H9 (cell line): Measurements from ENCODE around the gene ADAMTSL3. TPM values are rescaled to one million over a fixed set of nuclear protein-coding genes. Genes with fewer than 3 reads are reported as not detected.

Experiments
- DNase-seq: peaks from one replicate; pipeline ENCODE4 v3.0.0-alpha.2; 2017
- H2AFZ ChIP-seq: one replicate; pipeline ENCODE4 v1.6.1; 2013; ENCODE audit warnings: mild to moderate bottlenecking, low read length, control low read depth, moderate library complexity
- H2AK5ac ChIP-seq: 2 replicates; pipeline ENCODE4 v1.6.1; 2013; ENCODE audit warnings: low read length, control low read depth, mixed read lengths; ENCODE audit not compliant: insufficient read length
- H2BK120ac ChIP-seq: one replicate; pipeline ENCODE4 v1.6.1; 2013; ENCODE audit warnings: low read depth, mild to moderate bottlenecking, low read length, control low read depth, inconsistent platforms; ENCODE audit not compliant: poor library complexity, severe bottlenecking
- H2BK12ac ChIP-seq: 2 replicates; pipeline ENCODE4 v1.6.1; 2013; ENCODE audit warnings: low read length, control low read depth, mixed read lengths, low read depth; ENCODE audit not compliant: insufficient read length
- H2BK15ac ChIP-seq: 2 replicates; pipeline ENCODE4 v1.6.1; 2013; ENCODE audit warnings: low read depth, low read length, control low read depth
- H2BK20ac ChIP-seq: one replicate; pipeline ENCODE4 v1.6.1; 2013; ENCODE audit warnings: low read depth, mild to moderate bottlenecking, low read length, control low read depth, inconsistent platforms; ENCODE audit not compliant: poor library complexity, severe bottlenecking
- H2BK5ac ChIP-seq: 2 replicates; pipeline ENCODE4 v1.6.1; 2013; ENCODE audit warnings: low read length, control low read depth, mixed read lengths; ENCODE audit not compliant: insufficient read length
- H3K14ac ChIP-seq: 2 replicates; pipeline ENCODE4 v1.6.1; 2013; ENCODE audit warnings: low read length, control low read depth; ENCODE audit not compliant: insufficient read depth
- H3K18ac ChIP-seq: 2 replicates; pipeline ENCODE4 v1.6.1; 2013; ENCODE audit warnings: low read depth, mild to moderate bottlenecking, mixed read lengths, low read length, control low read depth; ENCODE audit not compliant: insufficient read length
- H3K23ac ChIP-seq: 2 replicates; pipeline ENCODE4 v1.6.1; 2013; ENCODE audit warnings: low read length, control low read depth, mixed read lengths, low read depth; ENCODE audit not compliant: insufficient read length
- H3K23me2 ChIP-seq: 2 replicates; pipeline ENCODE4 v1.6.1; 2013; ENCODE audit warnings: low read depth, mild to moderate bottlenecking, mixed read lengths, low read length, control low read depth; ENCODE audit not compliant: insufficient read length, poor library complexity, severe bottlenecking
- H3K27ac ChIP-seq: 2 replicates; pipeline ENCODE4 v1.5.1; 2013; ENCODE audit warnings: low read length, control low read depth, mixed read lengths, low read depth; ENCODE audit not compliant: insufficient read length
- H3K27me3 ChIP-seq: 2 replicates; pipeline ENCODE4 v1.6.1; 2013; ENCODE audit warnings: low read length, control low read depth, inconsistent platforms; ENCODE audit not compliant: insufficient read depth
- H3K4ac ChIP-seq: 2 replicates; pipeline ENCODE4 v1.6.1; 2013; ENCODE audit warnings: low read depth, mild to moderate bottlenecking, control low read depth, inconsistent platforms, low read length, moderate library complexity
- H3K4me1 ChIP-seq: 2 replicates; pipeline ENCODE4 v1.6.1; 2013; ENCODE audit warnings: low read length, control low read depth, inconsistent platforms; ENCODE audit not compliant: insufficient read depth
- H3K4me2 ChIP-seq: 2 replicates; pipeline ENCODE4 v1.6.1; 2013; ENCODE audit warnings: low read length, control low read depth, mixed read lengths; ENCODE audit not compliant: insufficient read length, insufficient read depth
- H3K56ac ChIP-seq: 2 replicates; pipeline ENCODE4 v1.6.1; 2013; ENCODE audit warnings: low read depth, mild to moderate bottlenecking, mixed read lengths, low read length, control low read depth; ENCODE audit not compliant: insufficient read length
- H3K79me1 ChIP-seq: 2 replicates; pipeline ENCODE4 v1.6.1; 2013; ENCODE audit warnings: low read depth, mild to moderate bottlenecking, moderate library complexity, low read length, control low read depth, inconsistent platforms; ENCODE audit not compliant: insufficient read depth, poor library complexity, severe bottlenecking
- H3K79me2 ChIP-seq: 2 replicates; pipeline ENCODE4 v1.6.1; 2013; ENCODE audit warnings: low read length, control low read depth, inconsistent platforms; ENCODE audit not compliant: insufficient read depth
- H3K9ac ChIP-seq: 2 replicates; pipeline ENCODE4 v1.6.1; 2013; ENCODE audit warnings: low read length, control low read depth, mixed read lengths; ENCODE audit not compliant: insufficient read length; ENCODE audit errors: extremely low read depth
- H3K9me3 ChIP-seq: one replicate; pipeline ENCODE4 v1.6.1; 2013; ENCODE audit warnings: low read depth, low read length, inconsistent platforms; ENCODE audit not compliant: control insufficient read depth
- H3T11ph ChIP-seq: one replicate; pipeline ENCODE4 v1.6.1; 2013; ENCODE audit warnings: mild to moderate bottlenecking, low read length, control low read depth, inconsistent platforms
- H4K20me1 ChIP-seq: one replicate; pipeline ENCODE4 v1.6.1; 2013; ENCODE audit not compliant: control insufficient read depth, insufficient read length, insufficient read depth
- H4K5ac ChIP-seq: 2 replicates; pipeline ENCODE4 v1.6.1; 2013; ENCODE audit warnings: low read depth, mild to moderate bottlenecking, mixed read lengths, low read length, control low read depth; ENCODE audit not compliant: insufficient read length
- H4K8ac ChIP-seq: replicated peaks from 2 replicates; pipeline ENCODE4 v1.6.1; 2013; ENCODE audit warnings: low read length, control low read depth, mixed read lengths, low read depth; ENCODE audit not compliant: insufficient read length
- H4K91ac ChIP-seq: 2 replicates; pipeline ENCODE4 v1.6.1; 2013; ENCODE audit warnings: low read depth, mild to moderate bottlenecking, moderate library complexity, mixed read lengths, low read length, control low read depth; ENCODE audit not compliant: insufficient read length
- H3K27ac Mint-ChIP-seq, 3 experiments: 2 replicates in 2 of 3; 3 replicates in 1 of 3; pipeline ENCODE4 v1.8.0; 2020 to 2021; ENCODE audit warnings: mixed read lengths in 3 of 3, mild to moderate bottlenecking in 1 of 3, moderate library complexity in 1 of 3
- H3K27me3 Mint-ChIP-seq: 2 replicates; pipeline ENCODE4 v1.8.0; 2021; ENCODE audit warnings: low read depth, mild to moderate bottlenecking, moderate library complexity, mixed read lengths
- H3K36me3 Mint-ChIP-seq, 3 experiments: 2 replicates in 2 of 3; 3 replicates in 1 of 3; pipeline ENCODE4 v1.8.0; 2020 to 2021; ENCODE audit warnings: low read depth in 3 of 3, mixed read lengths in 3 of 3; ENCODE audit not compliant: insufficient read depth in 1 of 3
- H3K4me1 Mint-ChIP-seq, 2 experiments: 2 replicates each; pipeline ENCODE4 v1.8.0; 2020; ENCODE audit warnings: mixed read lengths in 2 of 2
- H3K4me3 Mint-ChIP-seq, 2 experiments: 2 replicates in 1 of 2; 3 replicates in 1 of 2; pipeline ENCODE4 v1.8.0; 2020 to 2021; ENCODE audit warnings: mild to moderate bottlenecking in 2 of 2, mixed read lengths in 2 of 2, moderate library complexity in 1 of 2
- H3K9me3 Mint-ChIP-seq, 2 experiments: 2 replicates in 1 of 2; 3 replicates in 1 of 2; pipeline ENCODE4 v1.8.0; 2020; ENCODE audit warnings: mild to moderate bottlenecking in 2 of 2, mixed read lengths in 2 of 2, moderate library complexity in 1 of 2
- WGBS: extraction: QIAGEN DNeasy Blood & Tissue Kit; methylation state at CpG from one replicate; pipeline ENCODE4 v1.1.7; 2013; ENCODE audit warnings: missing lambda C conversion rate, low lambda C conversion rate, mixed read lengths; ENCODE audit not compliant: insufficient read length; ENCODE audit errors: extremely low coverage; 5-methylcytosine and 5-hydroxymethylcytosine counted together
- total RNA-seq: library from RNA; stranded (reverse); gene quantifications from 2 replicates; pipeline ENCODE4 v1.2.1, GENCODE V29; 2021
- TF ChIP-seq, protein P1 (sequence below): fragments of 200-600 bp; sonication (generic); conservative IDR thresholded peaks from 3 replicates; pipeline ENCODE4 v1.8.0; 2021; ENCODE audit warnings: antibody characterized with exemption, mild to moderate bottlenecking

The ADAMTSL3 gene
- total RNA-seq, 1 experiment from 2014 or later = 0.39 TPM

- no peak overlapping the region for H3T11ph ChIP-seq
- H3K79me1 ChIP-seq = no peaks in the 10 kb centered on the region
- H3K27me3 ChIP-seq = no peaks in the 10 kb centered on the region
- no peaks in the 10 kb centered on the region for H3K23me2 ChIP-seq
- no peak overlapping the region for H3K23ac ChIP-seq
- Mint-ChIP-seq H3K36me3 (no peaks in the 10 kb centered on the region; a peak in 1 of 7 replicates), H3K4me1 (peaks cover 17 to 20% of the 10 kb centered on the region in 2 experiments), H3K27ac (no peak overlapping the region), H3K9me3 (no peaks in the 10 kb centered on the region; a peak in 2 of 5 replicates), H3K4me3 (no peak overlapping the region), H3K27me3 (no peaks in the 10 kb centered on the region; the same call in 1 of the 2 replicates)
- no peak overlapping the region for H2AK5ac ChIP-seq
- no peak overlapping the region for H3K9ac ChIP-seq
- no peaks in the 10 kb centered on the region for H3K4me1 ChIP-seq
- H2BK15ac ChIP-seq = no peak overlapping the region
- no peak overlapping the region for H4K5ac ChIP-seq
- H4K8ac ChIP-seq = no peak overlapping the region
- H2BK20ac ChIP-seq = no peak overlapping the region
- no peak for DNase-seq
- H2BK12ac ChIP-seq = no peak overlapping the region
- H3K4ac ChIP-seq = no peak overlapping the region
- no peak overlapping the region for H4K91ac ChIP-seq
- no peak overlapping the region for H2BK5ac ChIP-seq
- WGBS = no CpG with 5 or more reads among the region's 4 CpGs
- no peaks in the 10 kb centered on the region for H3K9me3 ChIP-seq
- no peak overlapping the region for H2BK120ac ChIP-seq
- no peak overlapping the region for H2AFZ ChIP-seq
- H3K4me2 ChIP-seq = no peak overlapping the region
- no peak overlapping the region for H3K27ac ChIP-seq
- no peak overlapping the region for H3K14ac ChIP-seq
- no peak overlapping the region for H3K18ac ChIP-seq
- TF ChIP-seq, protein P1, sequence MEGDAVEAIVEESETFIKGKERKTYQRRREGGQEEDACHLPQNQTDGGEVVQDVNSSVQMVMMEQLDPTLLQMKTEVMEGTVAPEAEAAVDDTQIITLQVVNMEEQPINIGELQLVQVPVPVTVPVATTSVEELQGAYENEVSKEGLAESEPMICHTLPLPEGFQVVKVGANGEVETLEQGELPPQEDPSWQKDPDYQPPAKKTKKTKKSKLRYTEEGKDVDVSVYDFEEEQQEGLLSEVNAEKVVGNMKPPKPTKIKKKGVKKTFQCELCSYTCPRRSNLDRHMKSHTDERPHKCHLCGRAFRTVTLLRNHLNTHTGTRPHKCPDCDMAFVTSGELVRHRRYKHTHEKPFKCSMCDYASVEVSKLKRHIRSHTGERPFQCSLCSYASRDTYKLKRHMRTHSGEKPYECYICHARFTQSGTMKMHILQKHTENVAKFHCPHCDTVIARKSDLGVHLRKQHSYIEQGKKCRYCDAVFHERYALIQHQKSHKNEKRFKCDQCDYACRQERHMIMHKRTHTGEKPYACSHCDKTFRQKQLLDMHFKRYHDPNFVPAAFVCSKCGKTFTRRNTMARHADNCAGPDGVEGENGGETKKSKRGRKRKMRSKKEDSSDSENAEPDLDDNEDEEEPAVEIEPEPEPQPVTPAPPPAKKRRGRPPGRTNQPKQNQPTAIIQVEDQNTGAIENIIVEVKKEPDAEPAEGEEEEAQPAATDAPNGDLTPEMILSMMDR = no peak
- H4K20me1 ChIP-seq = no peaks in the 10 kb centered on the region
- no peak overlapping the region for H3K56ac ChIP-seq
- H3K79me2 ChIP-seq = no peaks in the 10 kb centered on the region
Observed at GRCh38 chr15:83732770-83733169, 78.8 kb downstream of the ADAMTSL3 start.
